HCT116 (cell line): Measurements from ENCODE around the gene GLIPR2. TPM values are rescaled to one million over a fixed set of nuclear protein-coding genes. Genes with fewer than 3 reads are reported as not detected.

ENCODE experiments used
- ATAC-seq: fragments of 200-7000 bp; cut with Tn5 transposase; 2 replicates; pipeline ENCODE4 v1.9.1; 2020; ENCODE audit warnings: mild to moderate bottlenecking, moderate library complexity
- BruUV-seq: library from RNA; stranded (reverse); fragments of 400-500 nt; replicated peaks from 2 replicates; lab custom pipeline; 2021; lab: Mats Ljungman, UMichigan
- CTCF ChIA-PET: fragments of 300-600 bp; sonication (Branson Sonifier 250); formaldehyde crosslinking; loops from one replicate; lab custom pipeline; 2021; ENCODE audit warnings: antibody characterized with exemption; lab: Charles Lee
- POLR2A ChIA-PET: fragments of 300-600, 350-600 bp; sonication (Branson Sonifier 250); formaldehyde crosslinking; loops from one replicate; lab custom pipeline; 2021; ENCODE audit warnings: antibody characterized with exemption; lab: Charles Lee
- RAD21 ChIA-PET, 2 experiments: fragments of 300-600 bp; sonication (Branson Sonifier 250); formaldehyde crosslinking; loops; one replicate each; lab custom pipeline; 2023; ENCODE audit warnings: low total read pairs in 2 of 2; ENCODE audit not compliant: uncharacterized antibody in 2 of 2, unreplicated experiment in 2 of 2, low non-redundant PET in 1 of 2; lab: Charles Lee
- DNase-seq: peaks from one replicate; pipeline ENCODE4 v3.0.0-alpha.2; 2010; ENCODE audit warnings: low read depth, low spot score
- H2AFZ ChIP-seq: fragments of 200-600 bp; shearing (Covaris generic), sonication (generic); 2 replicates; pipeline ENCODE4 v1.6.1; 2017; ENCODE audit warnings: low read depth, mixed run types, mixed read lengths, antibody characterized with exemption, low read length; ENCODE audit not compliant: poor library complexity, severe bottlenecking
- H3K27ac ChIP-seq: 2 replicates; pipeline ENCODE4 v1.5.1; 2012; ENCODE audit warnings: low read depth, low read length
- H3K27me3 ChIP-seq: fragments of 200-600 bp; sonication (generic); 2 replicates; pipeline ENCODE4 v1.6.1; 2016; ENCODE audit warnings: mixed run types, low read length, mixed read lengths; ENCODE audit not compliant: insufficient read depth
- H3K36me3 ChIP-seq, 2 experiments: fragments of 200-500 bp in 1 of 2; fragments of 200-600 bp in 1 of 2; sonication (Bioruptor generic) in 1 of 2; sonication (generic) in 1 of 2; 2 replicates each; pipeline versions ENCODE4 v1.5.1 to v1.6.1; 2014 to 2016; ENCODE audit warnings: low read length in 2 of 2, inconsistent platforms in 1 of 2, mixed read lengths in 1 of 2, mixed run types in 1 of 2; ENCODE audit not compliant: insufficient read depth in 2 of 2, control insufficient read depth in 1 of 2
- H3K4me1 ChIP-seq, 2 experiments: fragments of 200-600 bp in 1 of 2; sonication (generic) in 1 of 2; 2 replicates each; pipeline versions ENCODE4 v1.5.1 to v1.6.1; 2012 to 2017; ENCODE audit warnings: low read length in 2 of 2, inconsistent platforms in 1 of 2, mild to moderate bottlenecking in 1 of 2, mixed read lengths in 1 of 2, mixed run types in 1 of 2, moderate library complexity in 1 of 2; ENCODE audit not compliant: insufficient read depth in 2 of 2, control insufficient read depth in 1 of 2
- H3K4me2 ChIP-seq: fragments of 200-600 bp; sonication (generic); 2 replicates; pipeline ENCODE4 v1.6.1; 2017; ENCODE audit warnings: mixed run types, low read length, mixed read lengths
- H3K4me3 ChIP-seq, 2 experiments: fragments of 200-600 bp in 1 of 2; sonication (generic) in 1 of 2; replicated peaks in 1 of 2; 2 replicates each; pipeline ENCODE4 v1.5.1; 2011 to 2016; ENCODE audit warnings: low read length in 2 of 2, control low read depth in 1 of 2, low read depth in 1 of 2, mild to moderate bottlenecking in 1 of 2, mixed read lengths in 1 of 2, mixed run types in 1 of 2
- H3K79me2 ChIP-seq: fragments of 200-600 bp; sonication (generic); 2 replicates; pipeline ENCODE4 v1.6.1; 2017; ENCODE audit warnings: mild to moderate bottlenecking, mixed run types, low read length, moderate library complexity, mixed read lengths; ENCODE audit not compliant: insufficient read depth
- H3K9ac ChIP-seq: fragments of 200-600 bp; sonication (generic); 2 replicates; pipeline ENCODE4 v1.6.1; 2016; ENCODE audit warnings: low read length, mixed read lengths
- H3K9me2 ChIP-seq: fragments of 200-600 bp; sonication (generic), shearing (Covaris generic); 2 replicates; pipeline ENCODE4 v1.6.1; 2017; ENCODE audit warnings: mixed run types, mild to moderate bottlenecking, moderate library complexity; ENCODE audit not compliant: insufficient read depth
- H3K9me3 ChIP-seq, 2 experiments: fragments of 200-500 bp in 1 of 2; fragments of 200-600 bp in 1 of 2; sonication (Bioruptor generic) in 1 of 2; sonication (generic) in 1 of 2; 2 replicates each; pipeline ENCODE4 v1.6.1; 2014 to 2017; ENCODE audit warnings: low read length in 2 of 2, mixed read lengths in 2 of 2, inconsistent platforms in 1 of 2, low read depth in 1 of 2, mild to moderate bottlenecking in 1 of 2, mixed run types in 1 of 2, moderate library complexity in 1 of 2; ENCODE audit not compliant: control insufficient read depth in 1 of 2, insufficient read depth in 1 of 2
- H4K20me1 ChIP-seq: fragments of 200-600 bp; sonication (generic), shearing (Covaris generic); 2 replicates; pipeline ENCODE4 v1.6.1; 2017; ENCODE audit warnings: mixed run types, mild to moderate bottlenecking, moderate library complexity; ENCODE audit not compliant: insufficient read depth
- ATF3 ChIP-seq: IDR thresholded peaks from 2 replicates; pipeline ENCODE4 v1.6.1; 2012
- CBX3 ChIP-seq: IDR thresholded peaks from 2 replicates; pipeline ENCODE4 v1.6.1; 2012; ENCODE audit warnings: low read depth
- CEBPB ChIP-seq: IDR thresholded peaks from 2 replicates; pipeline ENCODE4 v1.6.1; 2012; ENCODE audit warnings: low read depth
- CTCF ChIP-seq, 3 experiments: fragments of 200-600 bp in 1 of 3; sonication (generic) in 1 of 3; IDR thresholded peaks in 2 of 3; conservative IDR thresholded peaks in 1 of 3; 2 replicates each; pipeline ENCODE4 v1.5.1; 2012 to 2017; ENCODE audit warnings: low read depth in 2 of 3, low read length in 2 of 3, antibody characterized with exemption in 1 of 3, borderline replicate concordance in 1 of 3, control low read depth in 1 of 3, mild to moderate bottlenecking in 1 of 3, mixed read lengths in 1 of 3, mixed run types in 1 of 3, moderate library complexity in 1 of 3; ENCODE audit not compliant: insufficient read depth in 1 of 3
- ELF1 ChIP-seq: IDR thresholded peaks from 2 replicates; pipeline ENCODE4 v1.6.1; 2012; ENCODE audit warnings: low read depth, borderline replicate concordance
- FOSL1 ChIP-seq: IDR thresholded peaks from 2 replicates; pipeline ENCODE4 v1.6.1; 2012; ENCODE audit warnings: low read depth
- JUND ChIP-seq: IDR thresholded peaks from 2 replicates; pipeline ENCODE4 v1.6.1; 2012
- MAX ChIP-seq: IDR thresholded peaks from 2 replicates; pipeline ENCODE4 v1.6.1; 2012
- POLR2A ChIP-seq: IDR thresholded peaks from 2 replicates; pipeline ENCODE4 v1.7.0; 2011; ENCODE audit warnings: borderline replicate concordance; ENCODE audit not compliant: insufficient read depth, insufficient read length; ENCODE audit errors: extremely low read depth
- POLR2AphosphoS5 ChIP-seq: IDR thresholded peaks from 2 replicates; pipeline ENCODE4 v1.6.1; 2011; ENCODE audit warnings: mild to moderate bottlenecking, low read depth, low read length, moderate library complexity
- RAD21 ChIP-seq: IDR thresholded peaks from 2 replicates; pipeline ENCODE4 v1.6.1; 2012; ENCODE audit warnings: low read depth, mild to moderate bottlenecking
- SP1 ChIP-seq: IDR thresholded peaks from 2 replicates; pipeline ENCODE4 v1.6.1; 2012; ENCODE audit warnings: low read depth
- SRF ChIP-seq: IDR thresholded peaks from 2 replicates; pipeline ENCODE4 v1.6.1; 2012; ENCODE audit warnings: low read depth
- TCF7L2 ChIP-seq: IDR thresholded peaks from 2 replicates; pipeline ENCODE4 v1.7.0; 2011; ENCODE audit warnings: borderline replicate concordance, inconsistent platforms; ENCODE audit not compliant: insufficient read depth, insufficient read length; ENCODE audit errors: extremely low read depth
- YY1 ChIP-seq: IDR thresholded peaks from 2 replicates; pipeline ENCODE4 v1.6.1; 2011; ENCODE audit warnings: low read length, low read depth, moderate library complexity, mild to moderate bottlenecking; ENCODE audit not compliant: insufficient replicate concordance; ENCODE audit errors: extremely low read depth
- ZBTB33 ChIP-seq: IDR thresholded peaks from 2 replicates; pipeline ENCODE4 v1.6.1; 2011; ENCODE audit warnings: mild to moderate bottlenecking, low read length, moderate library complexity; ENCODE audit not compliant: insufficient replicate concordance; ENCODE audit errors: extremely low read depth
- ZFX ChIP-seq: fragments of 450-650 bp; IDR thresholded peaks from 2 replicates; pipeline ENCODE4 v1.6.1; 2017
- ZNF274 ChIP-seq: fragments of 200-500 bp; sonication (Bioruptor generic); IDR thresholded peaks from 2 replicates; pipeline ENCODE4 v1.6.1; 2014; ENCODE audit warnings: mild to moderate bottlenecking, low read depth, low read length, inconsistent platforms
- intact Hi-C: fragments of 100-400 bp; cut with micrococcal nuclease; formaldehyde crosslinking; loops from 2 replicates; pipeline ENCODE4 v1.10.0; 2022
- total RNA-seq: library from RNA; stranded (reverse); gene quantifications from one replicate; pipeline ENCODE4 v1.2.1, GENCODE V29; 2021; ENCODE audit not compliant: unreplicated experiment
- TF ChIP-seq, protein P1 (sequence below): IDR thresholded peaks from 2 replicates; pipeline ENCODE4 v1.6.1; 2012; ENCODE audit warnings: low read depth

Gene GLIPR2
- total RNA-seq, 1 experiment from 2014 or later = 14.5 TPM

- ChIA-PET POLR2A (no interaction called here), CTCF (no interaction called here), RAD21 (no interaction called here)
- no peak for ATAC-seq
- Histone ChIP-seq H3K36me3 (no peaks in the 10 kb centered on the region), H4K20me1 (no peaks in the 10 kb centered on the region), H2AFZ (no peak overlapping the region), H3K27me3 (no peaks in the 10 kb centered on the region), H3K9me2 (no peaks in the 10 kb centered on the region), H3K9ac (no peak overlapping the region), H3K4me2 (no peak overlapping the region), H3K27ac (no peak overlapping the region), H3K4me3 (no peak overlapping the region), H3K4me1 (peaks cover 0 to 20% of the 10 kb centered on the region in 2 experiments; a peak in 1 of 4 replicates), H3K9me3 (no peaks in the 10 kb centered on the region), H3K79me2 (no peaks in the 10 kb centered on the region)
- no TSS peak for BruUV-seq
- TF ChIP-seq ELF1 = no peak
- TF ChIP-seq CEBPB = no peak
- no peak for TF ChIP-seq SRF
- TF ChIP-seq MAX = no peak
- TF ChIP-seq RAD21 = no peak
- TF ChIP-seq POLR2A = no peak
- TF ChIP-seq, protein P1, sequence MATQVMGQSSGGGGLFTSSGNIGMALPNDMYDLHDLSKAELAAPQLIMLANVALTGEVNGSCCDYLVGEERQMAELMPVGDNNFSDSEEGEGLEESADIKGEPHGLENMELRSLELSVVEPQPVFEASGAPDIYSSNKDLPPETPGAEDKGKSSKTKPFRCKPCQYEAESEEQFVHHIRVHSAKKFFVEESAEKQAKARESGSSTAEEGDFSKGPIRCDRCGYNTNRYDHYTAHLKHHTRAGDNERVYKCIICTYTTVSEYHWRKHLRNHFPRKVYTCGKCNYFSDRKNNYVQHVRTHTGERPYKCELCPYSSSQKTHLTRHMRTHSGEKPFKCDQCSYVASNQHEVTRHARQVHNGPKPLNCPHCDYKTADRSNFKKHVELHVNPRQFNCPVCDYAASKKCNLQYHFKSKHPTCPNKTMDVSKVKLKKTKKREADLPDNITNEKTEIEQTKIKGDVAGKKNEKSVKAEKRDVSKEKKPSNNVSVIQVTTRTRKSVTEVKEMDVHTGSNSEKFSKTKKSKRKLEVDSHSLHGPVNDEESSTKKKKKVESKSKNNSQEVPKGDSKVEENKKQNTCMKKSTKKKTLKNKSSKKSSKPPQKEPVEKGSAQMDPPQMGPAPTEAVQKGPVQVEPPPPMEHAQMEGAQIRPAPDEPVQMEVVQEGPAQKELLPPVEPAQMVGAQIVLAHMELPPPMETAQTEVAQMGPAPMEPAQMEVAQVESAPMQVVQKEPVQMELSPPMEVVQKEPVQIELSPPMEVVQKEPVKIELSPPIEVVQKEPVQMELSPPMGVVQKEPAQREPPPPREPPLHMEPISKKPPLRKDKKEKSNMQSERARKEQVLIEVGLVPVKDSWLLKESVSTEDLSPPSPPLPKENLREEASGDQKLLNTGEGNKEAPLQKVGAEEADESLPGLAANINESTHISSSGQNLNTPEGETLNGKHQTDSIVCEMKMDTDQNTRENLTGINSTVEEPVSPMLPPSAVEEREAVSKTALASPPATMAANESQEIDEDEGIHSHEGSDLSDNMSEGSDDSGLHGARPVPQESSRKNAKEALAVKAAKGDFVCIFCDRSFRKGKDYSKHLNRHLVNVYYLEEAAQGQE = no peak
- no peak for TF ChIP-seq ATF3
- no peak for TF ChIP-seq CBX3
- TF ChIP-seq CTCF (IDR thresholded peaks at IDR 0.05 in 2 of 3, conservative IDR thresholded peaks at IDR 0.05 in 1 of 3; ENCODE audit: borderline replicate concordance in 1 of 3, insufficient read depth in 1 of 3, low read depth in 2 of 3, low read length in 2 of 3) = no peak
- no peak for TF ChIP-seq ZNF274
- TF ChIP-seq FOSL1 = no peak
- no peak for TF ChIP-seq TCF7L2
- TF ChIP-seq YY1 = no peak
- TF ChIP-seq ZBTB33 = no peak
- no peak for TF ChIP-seq SP1
- TF ChIP-seq ZFX = no peak
- no peak for TF ChIP-seq POLR2AphosphoS5
- no peak for TF ChIP-seq JUND
- no peak for DNase-seq
- intact Hi-C loops = no loop called here
Measured at GRCh38 chr9:36134761-36135505, 1.6 kb upstream of the GLIPR2 start.
